Astrocyte of the cerebellum (primary cell): ENCODE results near the gene TCIRG1.

Experiments used
- DNase-seq: peaks from one replicate; pipeline ENCODE4 v3.0.0-alpha.2; 2011; ENCODE audit warnings: low read depth
- H3K4me3 ChIP-seq: 2 replicates; pipeline ENCODE4 v1.5.1; 2011; ENCODE audit warnings: mild to moderate bottlenecking, low read depth, low read length, moderate library complexity
- in situ Hi-C: cut with HindIII; loops from 2 replicates; pipeline ENCODE4 v1.10.0; 2017; ENCODE audit warnings: low sequenced_read_pairs
- TF ChIP-seq, protein P1 (sequence below): IDR thresholded peaks from 2 replicates; pipeline ENCODE4 v1.5.1; 2012; ENCODE audit warnings: low read length, low read depth, moderate library complexity, mild to moderate bottlenecking; ENCODE audit errors: missing control alignments

TCIRG1 gene

DNA sequence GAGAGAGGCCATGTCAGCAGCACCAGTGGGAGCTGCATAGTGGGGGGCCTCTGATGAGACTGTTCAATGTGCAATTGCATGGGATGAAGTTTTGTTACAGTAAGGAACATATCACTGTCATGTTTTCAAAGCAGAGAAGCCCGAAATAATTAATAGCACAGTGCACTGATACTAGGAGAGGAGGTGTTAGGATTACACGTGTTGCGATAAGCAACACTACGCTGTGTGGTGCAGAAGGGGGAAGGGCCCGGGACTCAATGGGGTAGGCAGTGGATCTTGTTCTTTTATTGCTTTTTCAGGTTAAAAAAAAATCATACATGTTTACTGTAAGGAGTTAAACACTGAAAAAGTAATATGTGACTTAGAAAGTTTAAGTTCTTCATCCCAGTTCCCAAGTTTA lies 29.2 kb downstream of the TCIRG1 start:
- H3K4me3 ChIP-seq, result no peak overlapping the region
- TF ChIP-seq, protein P1, sequence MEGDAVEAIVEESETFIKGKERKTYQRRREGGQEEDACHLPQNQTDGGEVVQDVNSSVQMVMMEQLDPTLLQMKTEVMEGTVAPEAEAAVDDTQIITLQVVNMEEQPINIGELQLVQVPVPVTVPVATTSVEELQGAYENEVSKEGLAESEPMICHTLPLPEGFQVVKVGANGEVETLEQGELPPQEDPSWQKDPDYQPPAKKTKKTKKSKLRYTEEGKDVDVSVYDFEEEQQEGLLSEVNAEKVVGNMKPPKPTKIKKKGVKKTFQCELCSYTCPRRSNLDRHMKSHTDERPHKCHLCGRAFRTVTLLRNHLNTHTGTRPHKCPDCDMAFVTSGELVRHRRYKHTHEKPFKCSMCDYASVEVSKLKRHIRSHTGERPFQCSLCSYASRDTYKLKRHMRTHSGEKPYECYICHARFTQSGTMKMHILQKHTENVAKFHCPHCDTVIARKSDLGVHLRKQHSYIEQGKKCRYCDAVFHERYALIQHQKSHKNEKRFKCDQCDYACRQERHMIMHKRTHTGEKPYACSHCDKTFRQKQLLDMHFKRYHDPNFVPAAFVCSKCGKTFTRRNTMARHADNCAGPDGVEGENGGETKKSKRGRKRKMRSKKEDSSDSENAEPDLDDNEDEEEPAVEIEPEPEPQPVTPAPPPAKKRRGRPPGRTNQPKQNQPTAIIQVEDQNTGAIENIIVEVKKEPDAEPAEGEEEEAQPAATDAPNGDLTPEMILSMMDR, result no peak
- in situ Hi-C loops, result no loop called here
- DNase-seq, result no peak

DNA sequence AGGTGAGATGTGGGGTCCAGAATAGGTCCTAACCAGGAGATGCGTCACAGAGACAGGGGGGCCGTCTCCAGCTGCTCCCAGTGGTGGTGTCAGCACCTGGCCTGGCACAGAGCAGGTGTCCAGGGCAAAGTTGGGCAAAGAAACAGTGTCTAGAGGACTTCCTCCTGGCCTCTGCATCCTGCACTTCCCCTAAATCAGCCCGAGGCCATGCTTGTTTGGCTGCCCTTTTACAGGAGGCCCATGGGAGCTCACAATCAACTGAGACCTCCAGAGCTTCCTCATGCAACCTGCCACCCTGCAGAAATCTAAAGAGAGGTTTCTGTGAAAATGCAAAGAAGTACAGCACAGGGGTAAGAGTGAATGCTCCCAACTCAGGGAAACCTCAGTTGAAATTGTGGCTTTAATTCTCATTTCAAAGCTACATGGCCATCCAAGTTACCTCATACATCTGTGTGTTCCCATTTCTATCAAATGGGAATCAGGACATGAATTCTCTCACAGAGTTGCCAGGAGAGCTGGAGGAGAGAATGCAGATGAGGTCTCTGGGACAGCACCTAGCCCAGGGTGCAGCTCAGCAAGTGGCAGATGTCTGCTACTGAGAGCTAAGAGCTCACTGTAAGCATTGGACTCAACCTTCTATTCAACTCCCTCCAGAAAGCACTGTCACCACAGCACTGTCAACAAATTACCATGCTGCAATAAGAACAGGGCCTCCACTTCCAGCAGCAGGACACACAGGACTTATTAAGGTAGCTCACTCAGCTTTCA lies 32.6 kb downstream of the TCIRG1 start:
- no peak overlapping the region for H3K4me3 ChIP-seq
- in situ Hi-C loops, result no loop called here
- DNase-seq, result no peak
- TF ChIP-seq, protein P1, result no peak

DNA sequence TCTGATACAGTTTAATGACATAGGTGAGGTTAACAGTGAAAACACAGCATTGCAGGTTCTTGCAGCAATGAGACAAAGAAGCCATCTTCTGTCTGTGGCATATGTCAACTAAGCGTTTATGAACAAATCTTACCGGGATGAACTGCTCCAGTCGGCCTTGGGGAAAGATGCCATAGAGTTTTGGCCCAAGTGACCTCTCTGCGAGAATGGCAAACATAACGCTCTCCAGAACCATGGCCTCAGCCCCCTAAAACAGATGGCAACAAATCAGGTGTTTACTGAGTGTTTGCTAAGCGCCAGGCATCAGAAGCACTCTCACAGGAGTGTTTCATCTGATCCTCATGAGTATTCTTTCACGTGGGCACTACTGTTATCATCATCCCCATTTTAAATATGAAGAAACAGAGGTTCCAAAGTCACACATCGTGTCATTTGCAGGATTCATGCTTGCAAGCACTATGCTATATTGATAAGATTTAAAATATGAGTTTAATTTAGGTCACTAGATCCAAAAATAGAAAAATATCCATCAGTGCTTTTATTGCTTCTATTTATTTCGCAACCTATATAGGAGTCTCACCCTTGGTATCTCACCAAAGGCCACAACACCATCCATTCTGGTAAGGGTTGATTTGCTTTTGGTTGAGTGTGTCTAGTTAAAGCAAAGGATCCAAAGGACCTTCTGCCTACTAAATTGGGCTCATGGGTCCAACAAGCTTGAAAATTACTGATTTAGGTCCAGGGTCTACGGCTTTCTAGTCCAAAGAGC lies 35.9 kb downstream of the TCIRG1 start:
- DNase-seq, result no peak
- no peak overlapping the region for H3K4me3 ChIP-seq
- in situ Hi-C loops, result no loop called here
- TF ChIP-seq, protein P1, result no peak

DNA sequence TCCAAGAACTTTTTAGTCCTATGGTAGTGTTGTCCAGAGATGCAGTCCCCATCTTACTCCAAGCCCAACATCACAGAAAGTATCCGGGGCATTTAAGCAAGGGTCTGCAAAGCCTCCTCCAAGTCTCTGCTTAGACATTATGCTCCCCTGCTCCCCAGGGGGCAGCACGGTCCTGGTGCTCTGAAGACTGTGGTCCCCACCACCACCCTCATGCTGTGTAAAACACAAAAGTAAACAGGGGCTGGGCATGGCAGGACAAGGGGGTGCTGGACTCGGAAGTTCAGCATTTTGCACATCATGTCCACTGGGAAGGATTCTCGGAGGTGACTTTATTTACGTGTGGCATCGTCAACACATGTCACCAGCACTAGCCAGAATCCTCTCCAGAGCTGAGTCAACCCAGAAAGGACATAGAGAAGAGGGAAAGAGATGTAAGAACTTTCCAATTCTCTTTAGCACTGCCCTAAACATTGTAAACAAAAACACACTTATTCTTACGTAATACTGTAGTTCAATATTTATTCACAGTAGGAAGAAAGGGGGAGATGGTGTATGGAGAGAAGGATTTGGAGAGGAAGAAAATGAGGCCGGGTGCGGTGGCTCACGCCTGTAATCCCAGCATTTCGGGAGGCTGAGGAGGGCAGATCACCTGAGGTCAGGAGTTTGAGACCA lies 37.7 kb downstream of the TCIRG1 start:
- TF ChIP-seq, protein P1, result no peak
- in situ Hi-C loops, result no loop called here
- DNase-seq, result no peak
- H3K4me3 ChIP-seq, result no peak overlapping the region

DNA sequence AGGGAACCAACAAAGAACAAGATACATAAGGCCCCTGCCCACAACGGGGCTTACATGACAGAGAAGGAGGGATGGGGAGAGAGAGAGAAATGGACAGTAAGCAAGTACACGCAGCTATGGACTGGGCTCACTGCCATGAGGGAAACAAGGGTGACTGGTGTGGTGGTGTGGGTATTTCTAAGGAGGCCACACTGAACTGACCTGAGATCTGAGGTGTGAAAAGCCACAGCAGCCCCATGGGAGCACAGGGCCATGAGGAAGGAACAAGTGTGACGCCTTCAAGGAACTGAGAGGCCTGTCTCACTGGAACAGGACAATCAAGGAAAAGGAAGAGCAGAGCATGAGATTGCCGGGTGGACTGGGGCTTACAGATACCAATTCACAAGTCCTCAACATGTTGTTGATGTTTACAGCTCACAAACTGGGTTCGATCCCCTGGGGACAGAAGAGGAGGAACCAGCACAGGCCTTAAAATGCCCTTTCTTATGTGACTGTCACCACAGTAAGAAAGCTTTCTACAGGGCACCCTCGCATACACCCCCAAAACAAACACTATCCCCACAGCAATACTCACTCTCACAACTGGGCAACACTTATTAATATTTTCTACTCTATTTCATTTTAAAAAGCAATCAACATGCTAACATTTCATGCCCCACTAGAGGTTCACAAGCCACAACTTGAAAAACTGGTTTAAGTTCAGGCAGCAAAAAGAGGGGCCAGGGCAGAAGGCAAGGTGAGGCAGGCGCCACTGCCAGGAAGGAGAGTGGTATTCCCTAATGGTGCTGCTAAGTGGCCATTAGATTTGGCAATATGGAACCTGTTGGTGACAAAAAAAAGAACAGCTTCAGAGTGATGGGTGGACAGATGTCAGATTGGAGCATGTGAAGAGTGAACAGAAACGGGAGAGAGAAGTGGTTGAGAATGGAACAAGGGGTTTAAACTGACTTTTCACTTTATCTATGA lies 39.1 kb downstream of the TCIRG1 start:
- H3K4me3 ChIP-seq, result no peak overlapping the region
- in situ Hi-C loops, result no loop called here
- TF ChIP-seq, protein P1, result no peak
- no peak for DNase-seq
